Measurements from ENCODE around the gene ABLIM2.

Gene ABLIM2

DNA sequence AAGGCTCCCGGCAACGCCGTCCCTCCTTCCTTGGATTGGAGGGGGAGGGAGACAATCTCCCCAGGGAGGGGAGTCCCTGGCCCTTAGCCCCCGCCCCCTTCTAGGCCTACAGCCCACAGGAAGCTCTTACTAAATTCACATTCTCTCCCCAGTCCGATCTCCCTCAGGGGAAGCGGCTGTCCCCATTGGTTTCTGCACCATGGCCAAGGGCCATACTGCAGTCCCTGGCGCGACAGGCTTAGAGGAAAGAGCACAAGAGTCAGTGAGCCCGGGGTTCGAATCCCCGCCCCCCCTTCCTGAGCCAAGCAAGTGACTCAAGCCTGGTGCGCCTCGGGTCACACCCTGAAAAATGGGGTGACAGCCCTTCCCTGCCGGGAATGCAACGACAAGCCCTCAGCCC is 1.1 kb downstream of the ABLIM2 start:
- Histone ChIP-seq H3K4me3 (ENCODE audit: insufficient read depth, low read depth, low read length) (peak overlapping the region; percentile 54), H3K36me3 (ENCODE audit: control insufficient read depth, insufficient read depth, low read length) (no peaks in the 10 kb centered on the region), H3K27me3 (ENCODE audit: control insufficient read depth, insufficient read depth, low read length, poor library complexity, severe bottlenecking) (peaks cover 56% of the 10 kb centered on the region), H3K27ac (ENCODE audit: insufficient read depth, low read depth, low read length, poor library complexity, severe bottlenecking) (no peak overlapping the region), H3K4me1 (ENCODE audit: control insufficient read depth, insufficient read depth, low read length) (peaks cover 11% of the 10 kb centered on the region), H3K9me3 (ENCODE audit: control insufficient read depth, low read length) (no peaks in the 10 kb centered on the region)
- WGBS, 2 experiments, result 53 to 54% methylated on average over 15 of the region's 15 CpGs

DNA sequence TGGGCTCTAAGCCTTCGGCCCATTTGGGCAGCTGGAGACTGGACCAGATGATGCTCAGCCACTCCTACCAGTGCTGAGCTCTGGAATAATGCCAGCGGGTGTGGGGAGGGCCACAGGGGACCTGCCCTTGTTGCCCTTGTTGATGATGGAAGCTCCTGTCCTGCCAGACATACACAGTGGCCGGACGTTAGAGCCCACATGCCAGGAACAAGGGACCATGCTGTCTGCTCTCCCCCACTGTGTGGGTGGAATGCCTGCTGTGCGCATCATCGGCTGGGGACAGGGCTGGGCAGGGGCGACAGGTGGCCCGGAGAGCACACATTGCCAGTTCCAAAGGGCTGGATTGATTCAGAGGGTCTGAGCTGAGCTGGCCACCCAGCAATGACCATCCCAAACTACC is 2.0 kb downstream of the ABLIM2 start:
- Histone ChIP-seq H3K27me3 (ENCODE audit: control insufficient read depth, insufficient read depth, low read length, poor library complexity, severe bottlenecking) (peaks cover 52% of the 10 kb centered on the region), H3K9me3 (ENCODE audit: control insufficient read depth, low read length) (no peaks in the 10 kb centered on the region), H3K27ac (ENCODE audit: insufficient read depth, low read depth, low read length, poor library complexity, severe bottlenecking) (no peak overlapping the region), H3K4me1 (ENCODE audit: control insufficient read depth, insufficient read depth, low read length) (peaks cover 11% of the 10 kb centered on the region), H3K4me3 (ENCODE audit: insufficient read depth, low read depth, low read length) (no peak overlapping the region), H3K36me3 (ENCODE audit: control insufficient read depth, insufficient read depth, low read length) (no peaks in the 10 kb centered on the region)
- 84 to 86% methylated on average over 8 of the region's 8 CpGs for WGBS, 2 experiments

DNA sequence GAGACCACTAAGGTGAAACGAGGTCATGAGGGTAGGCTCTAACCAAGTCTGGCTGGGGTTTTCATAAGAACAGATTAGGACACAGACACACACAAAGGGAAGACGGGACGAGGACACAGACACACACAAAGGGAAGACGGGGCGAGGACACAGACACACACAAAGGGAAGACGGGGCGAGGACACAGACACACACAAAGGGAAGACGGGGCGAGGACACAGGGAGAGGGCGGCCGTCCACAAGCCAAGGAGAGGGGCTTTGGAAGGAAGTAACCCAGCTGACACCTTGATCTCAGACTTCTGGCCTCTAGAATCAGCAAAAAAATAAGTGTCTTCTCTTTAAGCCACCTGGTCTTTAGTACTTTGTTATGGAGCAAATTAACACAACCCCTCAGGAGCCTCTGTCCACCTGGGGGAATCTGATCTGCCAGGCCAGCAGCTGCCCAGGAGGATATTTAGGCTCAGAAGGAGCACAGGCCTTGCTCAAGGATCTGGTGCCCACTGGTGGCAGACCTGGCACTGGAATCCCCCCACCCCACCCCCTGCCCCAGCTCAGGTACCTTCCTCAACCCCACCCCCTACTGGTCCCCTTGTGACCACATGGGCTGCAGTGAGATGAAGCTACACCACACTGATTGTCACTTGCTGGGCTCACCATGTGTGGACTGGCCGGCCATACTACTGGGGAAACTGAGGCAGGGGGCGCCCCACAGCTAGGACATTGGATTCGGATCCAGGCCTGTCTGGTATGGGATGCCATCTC is 2.8 kb downstream of the ABLIM2 start:
- H3K4me1 ChIP-seq (ENCODE audit: control insufficient read depth, insufficient read depth, low read length), result peaks cover 11% of the 10 kb centered on the region
- peaks cover 51% of the 10 kb centered on the region for H3K27me3 ChIP-seq (ENCODE audit: control insufficient read depth, insufficient read depth, low read length, poor library complexity, severe bottlenecking)
- WGBS, 2 experiments, result 88 to 89% methylated on average over 14 of the region's 14 CpGs
- no peaks in the 10 kb centered on the region for H3K9me3 ChIP-seq (ENCODE audit: control insufficient read depth, low read length)
- H3K4me3 ChIP-seq (ENCODE audit: insufficient read depth, low read depth, low read length), result no peak overlapping the region
- no peak overlapping the region for H3K27ac ChIP-seq (ENCODE audit: insufficient read depth, low read depth, low read length, poor library complexity, severe bottlenecking)
- no peaks in the 10 kb centered on the region for H3K36me3 ChIP-seq (ENCODE audit: control insufficient read depth, insufficient read depth, low read length)

DNA sequence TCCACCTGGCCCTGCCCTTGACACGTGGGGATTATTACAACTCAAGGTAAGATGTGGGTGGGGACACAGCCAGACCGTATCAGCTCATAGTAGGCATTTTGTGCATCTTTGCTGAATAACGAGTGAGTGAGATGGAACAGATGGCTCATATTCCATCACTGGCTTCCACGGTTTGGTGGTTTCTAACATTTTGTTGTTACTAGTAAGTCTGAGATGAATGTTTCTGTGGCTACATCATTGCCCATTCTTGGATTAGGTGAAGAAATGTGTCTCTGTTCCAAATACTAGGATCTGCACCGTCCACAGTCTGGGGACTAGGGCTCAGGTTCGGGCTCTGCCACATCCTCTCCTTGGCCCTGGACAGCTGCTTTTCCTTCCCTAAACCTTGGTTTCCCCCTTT is 3.6 kb downstream of the ABLIM2 start:
- Histone ChIP-seq H3K4me3 (ENCODE audit: insufficient read depth, low read depth, low read length) (no peak overlapping the region), H3K9me3 (ENCODE audit: control insufficient read depth, low read length) (no peaks in the 10 kb centered on the region), H3K4me1 (ENCODE audit: control insufficient read depth, insufficient read depth, low read length) (peaks cover 11% of the 10 kb centered on the region), H3K27ac (ENCODE audit: insufficient read depth, low read depth, low read length, poor library complexity, severe bottlenecking) (no peak overlapping the region), H3K36me3 (ENCODE audit: control insufficient read depth, insufficient read depth, low read length) (no peaks in the 10 kb centered on the region), H3K27me3 (ENCODE audit: control insufficient read depth, insufficient read depth, low read length, poor library complexity, severe bottlenecking) (peaks cover 43% of the 10 kb centered on the region)
- WGBS, 2 experiments, result 87 to 92% methylated on average over 6 of the region's 6 CpGs

DNA sequence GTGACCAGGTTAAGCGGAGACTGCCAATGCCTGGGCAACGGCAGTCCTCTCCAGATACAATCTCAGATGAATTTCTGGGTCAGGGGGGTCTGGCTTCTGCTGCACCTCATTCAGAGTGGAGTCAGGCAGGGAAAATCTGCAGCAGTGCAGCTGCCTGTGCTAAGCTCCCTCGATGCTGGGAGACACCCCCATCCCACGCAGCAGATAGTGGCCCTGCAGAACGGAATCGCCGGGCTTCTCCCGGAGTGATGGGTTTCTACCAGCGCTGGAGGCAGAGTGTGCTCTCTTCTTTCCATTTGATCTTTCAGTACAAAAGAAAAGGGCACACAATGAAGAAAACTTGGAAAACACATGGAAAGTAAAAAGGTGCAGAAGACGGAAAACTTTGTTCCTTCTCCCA is 5.2 kb downstream of the ABLIM2 start:
- WGBS, 2 experiments, result 93% methylated on average over 10 of the region's 10 CpGs
- Histone ChIP-seq H3K4me1 (ENCODE audit: control insufficient read depth, insufficient read depth, low read length) (peaks cover 4% of the 10 kb centered on the region), H3K9me3 (ENCODE audit: control insufficient read depth, low read length) (no peaks in the 10 kb centered on the region), H3K27ac (ENCODE audit: insufficient read depth, low read depth, low read length, poor library complexity, severe bottlenecking) (no peak overlapping the region), H3K4me3 (ENCODE audit: insufficient read depth, low read depth, low read length) (no peak overlapping the region), H3K27me3 (ENCODE audit: control insufficient read depth, insufficient read depth, low read length, poor library complexity, severe bottlenecking) (peaks cover 29% of the 10 kb centered on the region), H3K36me3 (ENCODE audit: control insufficient read depth, insufficient read depth, low read length) (no peaks in the 10 kb centered on the region)

DNA sequence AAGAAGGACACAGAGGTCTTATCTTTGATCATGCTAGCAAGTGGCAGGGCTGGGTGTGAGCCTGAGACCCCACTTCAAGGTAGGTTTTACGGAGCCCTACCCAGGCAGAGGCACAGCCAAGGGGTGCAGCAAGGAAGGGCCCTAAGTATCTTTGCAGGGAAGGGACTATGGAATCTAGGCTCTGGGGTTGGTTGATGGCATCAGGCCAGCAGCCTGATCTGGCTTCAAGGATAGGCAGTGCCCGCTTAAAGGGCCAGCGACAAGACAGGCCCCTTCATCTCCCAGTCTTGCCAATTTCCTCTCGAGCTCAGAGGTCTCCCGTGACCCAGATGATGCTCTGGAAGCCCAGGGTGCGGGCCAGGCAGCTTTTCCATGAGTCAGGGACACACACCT is 5.8 kb downstream of the ABLIM2 start:
- no peaks in the 10 kb centered on the region for H3K9me3 ChIP-seq (ENCODE audit: control insufficient read depth, low read length)
- 77 to 79% methylated on average over 6 of the region's 6 CpGs for WGBS, 2 experiments
- no peaks in the 10 kb centered on the region for H3K36me3 ChIP-seq (ENCODE audit: control insufficient read depth, insufficient read depth, low read length)
- H3K4me3 ChIP-seq (ENCODE audit: insufficient read depth, low read depth, low read length), result no peak overlapping the region
- H3K27me3 ChIP-seq (ENCODE audit: control insufficient read depth, insufficient read depth, low read length, poor library complexity, severe bottlenecking), result peaks cover 23% of the 10 kb centered on the region
- H3K4me1 ChIP-seq (ENCODE audit: control insufficient read depth, insufficient read depth, low read length), result peaks cover under 1% of the 10 kb centered on the region
- H3K27ac ChIP-seq (ENCODE audit: insufficient read depth, low read depth, low read length, poor library complexity, severe bottlenecking), result no peak overlapping the region

DNA sequence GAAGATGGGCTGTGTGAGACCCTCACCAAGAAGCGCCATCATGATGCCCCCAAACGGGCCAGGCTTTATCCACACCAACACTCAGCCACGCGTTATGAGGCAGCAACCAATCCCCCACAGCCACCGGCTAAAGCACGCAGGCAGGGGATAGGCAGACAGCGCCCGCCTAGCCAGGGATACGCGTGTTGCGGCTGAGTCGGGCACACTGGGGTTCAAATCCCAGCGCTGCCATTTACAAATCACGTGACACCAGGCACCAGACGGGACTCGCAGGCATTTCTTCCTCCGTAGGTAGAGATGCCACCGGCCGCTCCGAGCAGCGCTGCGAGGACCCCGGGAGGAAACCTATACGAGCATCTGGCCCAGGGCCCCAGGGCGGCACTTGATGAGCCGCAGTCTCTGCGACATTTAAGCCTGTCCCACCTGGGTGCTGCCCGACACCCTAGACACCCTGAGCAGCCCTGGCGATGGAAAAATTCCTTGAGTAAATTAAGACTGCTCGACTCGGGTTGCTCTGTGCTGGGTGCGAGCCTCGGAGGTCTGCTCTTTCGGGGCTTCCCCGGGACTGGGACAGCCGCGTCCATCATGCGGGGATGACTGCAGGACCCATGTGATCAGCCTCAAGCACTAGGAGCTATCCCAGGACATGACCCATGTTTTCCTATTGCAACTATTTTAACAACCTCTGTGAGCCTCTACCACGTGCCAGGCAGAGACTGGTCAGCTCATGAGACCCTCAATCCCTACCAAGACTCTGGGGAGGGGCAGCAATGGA is 6.3 kb downstream of the ABLIM2 start:
- Histone ChIP-seq H3K4me1 (ENCODE audit: control insufficient read depth, insufficient read depth, low read length) (no peaks in the 10 kb centered on the region), H3K36me3 (ENCODE audit: control insufficient read depth, insufficient read depth, low read length) (no peaks in the 10 kb centered on the region), H3K27ac (ENCODE audit: insufficient read depth, low read depth, low read length, poor library complexity, severe bottlenecking) (no peak overlapping the region), H3K27me3 (ENCODE audit: control insufficient read depth, insufficient read depth, low read length, poor library complexity, severe bottlenecking) (peaks cover 17% of the 10 kb centered on the region), H3K4me3 (ENCODE audit: insufficient read depth, low read depth, low read length) (no peak overlapping the region), H3K9me3 (ENCODE audit: control insufficient read depth, low read length) (no peaks in the 10 kb centered on the region)
- WGBS, 2 experiments, result 94% methylated on average over 39 of the region's 39 CpGs

DNA sequence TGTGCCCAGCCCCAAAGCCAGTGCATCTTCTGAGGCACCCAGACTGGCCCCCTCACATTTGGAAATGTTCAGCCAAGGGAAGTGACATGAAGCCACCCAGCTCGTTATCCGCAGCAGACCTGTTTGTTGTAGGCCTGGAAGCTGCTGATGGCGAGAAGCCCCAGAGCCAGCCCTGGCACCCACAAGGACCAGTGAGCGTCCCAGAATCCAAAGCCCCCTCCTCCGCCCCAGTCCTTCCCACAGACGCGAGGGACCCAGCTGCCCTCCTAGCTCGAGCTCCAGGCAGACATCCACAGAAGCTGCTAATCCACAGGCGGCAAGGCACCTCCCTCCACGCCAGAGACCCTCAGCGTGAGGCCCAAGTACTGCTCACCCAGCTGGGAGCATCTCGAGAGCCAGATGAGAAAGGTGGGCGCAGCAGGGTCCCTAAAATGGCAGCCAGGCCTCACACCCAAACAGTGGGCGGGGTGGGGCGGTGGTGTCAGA is 7.4 kb downstream of the ABLIM2 start:
- H3K4me3 ChIP-seq (ENCODE audit: insufficient read depth, low read depth, low read length), result no peak overlapping the region
- no peak overlapping the region for H3K27ac ChIP-seq (ENCODE audit: insufficient read depth, low read depth, low read length, poor library complexity, severe bottlenecking)
- WGBS, 2 experiments, result 92% methylated on average over 15 of the region's 15 CpGs
- no peaks in the 10 kb centered on the region for H3K9me3 ChIP-seq (ENCODE audit: control insufficient read depth, low read length)
- no peaks in the 10 kb centered on the region for H3K36me3 ChIP-seq (ENCODE audit: control insufficient read depth, insufficient read depth, low read length)
- H3K4me1 ChIP-seq (ENCODE audit: control insufficient read depth, insufficient read depth, low read length), result no peaks in the 10 kb centered on the region
- H3K27me3 ChIP-seq (ENCODE audit: control insufficient read depth, insufficient read depth, low read length, poor library complexity, severe bottlenecking), result peaks cover 7% of the 10 kb centered on the region

DNA sequence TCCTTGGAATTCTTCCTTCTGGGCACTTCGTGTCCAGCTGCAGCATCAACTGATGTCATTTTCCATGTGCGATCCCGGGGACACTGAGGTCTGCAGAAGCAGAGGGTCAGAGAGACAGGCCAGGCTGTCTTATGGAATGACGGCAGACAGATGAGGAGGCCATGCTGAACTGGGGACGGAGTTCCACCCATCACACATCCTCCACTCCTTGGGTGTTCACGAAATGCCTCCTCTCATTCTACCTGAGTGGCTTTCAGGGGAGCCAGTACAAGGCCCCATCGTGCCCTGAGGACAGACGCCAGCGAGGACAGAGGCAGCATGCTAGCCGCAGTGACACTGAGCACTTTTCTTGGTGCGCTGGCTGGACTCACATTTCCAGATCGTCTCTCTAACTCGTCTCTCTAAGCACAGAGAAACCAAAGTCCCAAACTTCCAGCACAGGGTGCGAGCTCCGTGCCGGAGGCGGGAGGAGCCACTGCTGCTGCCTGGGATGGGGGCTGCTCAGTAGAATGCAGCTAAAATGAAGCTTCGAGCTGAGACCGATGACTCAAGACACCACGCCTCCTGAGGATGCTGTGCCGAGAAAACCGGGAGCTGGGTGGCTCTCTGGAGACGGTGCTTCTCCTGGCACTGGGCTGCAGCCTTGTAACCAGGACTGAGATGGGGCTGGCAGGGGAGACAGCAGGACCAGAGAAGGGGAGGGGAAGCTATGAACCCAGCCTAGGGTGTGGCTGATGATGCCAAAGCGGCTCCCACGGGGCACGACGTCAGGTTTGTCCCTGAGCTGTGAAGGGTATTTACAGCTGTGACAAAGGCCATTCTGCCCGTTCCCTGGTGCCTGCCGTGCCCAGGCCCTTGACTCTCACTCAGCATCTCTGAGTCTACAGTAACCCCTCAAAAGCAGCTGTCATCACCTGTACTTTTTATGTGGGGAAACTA is 8.2 kb downstream of the ABLIM2 start:
- peaks cover 6% of the 10 kb centered on the region for H3K27me3 ChIP-seq (ENCODE audit: control insufficient read depth, insufficient read depth, low read length, poor library complexity, severe bottlenecking)
- 86 to 88% methylated on average over 29 of the region's 29 CpGs for WGBS, 2 experiments
- no peaks in the 10 kb centered on the region for H3K36me3 ChIP-seq (ENCODE audit: control insufficient read depth, insufficient read depth, low read length)
- H3K4me3 ChIP-seq (ENCODE audit: insufficient read depth, low read depth, low read length), result no peak overlapping the region
- no peaks in the 10 kb centered on the region for H3K4me1 ChIP-seq (ENCODE audit: control insufficient read depth, insufficient read depth, low read length)
- no peaks in the 10 kb centered on the region for H3K9me3 ChIP-seq (ENCODE audit: control insufficient read depth, low read length)
- H3K27ac ChIP-seq (ENCODE audit: insufficient read depth, low read depth, low read length, poor library complexity, severe bottlenecking), result no peak overlapping the region
